ENCODE measurements around the gene C12orf56. TPM values are rescaled to one million over a fixed set of nuclear protein-coding genes. Genes with fewer than 3 reads are reported as not detected.
"Not testable (repeated sequence)": the region's sequence is repeated elsewhere in the genome, so short reads cannot be mapped to it uniquely, and the experiment has no call there.

C12orf56 gene
- total RNA-seq, 1 donor from 2014 or later = 3.3 TPM

- ATAC-seq = no peak
Observed at GRCh38 chr12:64225626-64226025, 164.9 kb downstream of the C12orf56 start.

- ATAC-seq = peak; percentile 99
Observed at GRCh38 chr12:64222009-64222765, 168.4 kb downstream of the C12orf56 start, which contains the start of gene KICS2. Gene KICS2 (minus strand): TSS chr12:64222296. CDS start chr12:64222237, 59 bp downstream.

GRCh38 chr12:64221651-64222008, 168.9 kb downstream of the C12orf56 start:
- ATAC-seq = peak; percentile 79

- ATAC-seq = no peak
Observed at GRCh38 chr12:64220046-64220445, 170.5 kb downstream of the C12orf56 start.

GRCh38 chr12:64219145-64219544, 171.4 kb downstream of the C12orf56 start:
- ATAC-seq = no peak

- ATAC-seq = no peak
Observed at GRCh38 chr12:64218597-64218996, 172.0 kb downstream of the C12orf56 start.

GRCh38 chr12:64217643-64218042, 172.9 kb downstream of the C12orf56 start:
- ATAC-seq = not testable (repeated sequence)

GRCh38 chr12:64216239-64216638, 174.3 kb downstream of the C12orf56 start:
- ATAC-seq = no peak

Other genes with a start within 250 kb of the C12orf56 start
- 8.2 TPM for gene KICS2, start 168.5 kb downstream of the C12orf56 start, total RNA-seq
- gene XPOT, start 13.6 kb upstream of the C12orf56 start, total RNA-seq = 63.3 TPM
- 12.1 TPM for gene TBK1, start 61.4 kb upstream of the C12orf56 start, total RNA-seq
- 13.4 TPM for gene RASSF3, start 219.7 kb upstream of the C12orf56 start, total RNA-seq

Measured in esophagus mucosa (tissue), 1 donor.